Transverse colon (tissue), 4 donors: ENCODE data around the gene ILKAP. TPM values are rescaled to one million over a fixed set of nuclear protein-coding genes. Genes with fewer than 3 reads are reported as not detected.

Source experiments
- DNase-seq: peaks from one replicate; pipeline ENCODE4 v3.0.0-alpha.2; 2019
- H3K27ac ChIP-seq, 4 donors: fragments of 200-600 bp; sonication (generic); 2 replicates each; pipeline ENCODE4 v1.5.1; 2016 to 2018; ENCODE audit warnings: inconsistent platforms in 4 of 4
- H3K27me3 ChIP-seq: fragments of 200-600 bp; sonication (generic); 2 replicates; pipeline ENCODE4 v1.5.1; 2017; ENCODE audit warnings: inconsistent platforms
- H3K36me3 ChIP-seq, 4 donors: fragments of 200-600 bp; sonication (generic); 2 replicates each; pipeline ENCODE4 v1.5.1; 2017 to 2019; ENCODE audit warnings: inconsistent platforms in 4 of 4
- H3K4me1 ChIP-seq, 4 donors: fragments of 200-600 bp; sonication (generic); 2 replicates each; pipeline ENCODE4 v1.5.1; 2017 to 2020; ENCODE audit warnings: inconsistent platforms in 4 of 4
- H3K4me3 ChIP-seq, 4 donors: fragments of 200-600 bp; sonication (generic); 1 replicate in 1 of 4; 2 replicates in 3 of 4; pipeline versions ENCODE4 v1.5.1 to v1.6.1; 2017 to 2019; ENCODE audit warnings: inconsistent platforms in 4 of 4
- H3K9me3 ChIP-seq, 2 donors: fragments of 200-600 bp; sonication (generic); 2 replicates each; pipeline ENCODE4 v1.5.1; 2017 to 2019; ENCODE audit warnings: inconsistent platforms in 2 of 2
- CTCF ChIP-seq, 5 experiments: fragments of 200-600 bp in 3 of 5; fragments of 450-650 bp in 2 of 5; sonication (generic) in 3 of 5; IDR thresholded peaks; 1 replicate in 2 of 5; 2 replicates in 3 of 5; pipeline ENCODE4 v1.5.1; 2016 to 2017; ENCODE audit warnings: antibody characterized with exemption in 5 of 5, inconsistent platforms in 3 of 5, mild to moderate bottlenecking in 2 of 5, moderate library complexity in 1 of 5
- EP300 ChIP-seq: sonication (generic); formaldehyde crosslinking; IDR thresholded peaks from one replicate; pipeline ENCODE4 v1.6.1; 2017; ENCODE audit warnings: antibody characterized with exemption, low read depth
- POLR2A ChIP-seq: fragments of 450-650 bp; IDR thresholded peaks from one replicate; pipeline ENCODE4 v1.6.1; 2016; ENCODE audit warnings: antibody characterized with exemption, mild to moderate bottlenecking, moderate library complexity
- POLR2AphosphoS5 ChIP-seq, 3 donors: sonication (generic); formaldehyde crosslinking; IDR thresholded peaks; one replicate each; pipeline ENCODE4 v1.6.1; 2016; ENCODE audit warnings: antibody characterized with exemption in 3 of 3
- WGBS, 2 donors: methylation state at CpG; one replicate each; pipeline ENCODE4 v1.1.5; 2018; ENCODE audit warnings: low coverage in 1 of 2; 5-methylcytosine and 5-hydroxymethylcytosine counted together
- in situ Hi-C, 4 donors: fragments of 200-750 bp; cut with MboI; loops; one replicate each; pipeline versions ENCODE4 v1.15.0 to v1.15.1; 2017; ENCODE audit warnings: low sequenced_read_pairs in 3 of 4, low pct_ligation_motif_present in 1 of 4, low pct_unique_long_range_greater_than_20kb in 1 of 4
- intact Hi-C: fragments of 100-400 bp; cut with DNase I; formaldehyde crosslinking; loops from one replicate; pipeline ENCODE4 v1.15.1; 2023; ENCODE audit warnings: low total_unique reads
- total RNA-seq, 4 donors: library from RNA; depleted of rRNA; stranded (reverse); fragments of >200 nt; gene quantifications; one replicate each; pipeline ENCODE4 v1.1.0, GENCODE V29; 2016

ILKAP gene
- total RNA-seq, 4 donors from 2014 or later = 16.3 to 40.0 (median 32.1) TPM

GRCh38 chr2:238220892-238221521, 17.5 kb upstream of the ILKAP start:
- TF ChIP-seq POLR2A = no peak
- TF ChIP-seq CTCF (IDR thresholded peaks at IDR 0.05) = no peak
- TF ChIP-seq POLR2AphosphoS5 (IDR thresholded peaks at IDR 0.05) = no peak
- TF ChIP-seq EP300 = no peak
- Histone ChIP-seq H3K4me1 (peaks cover 0 to 5% (median 0%) of the 10 kb centered on the region in 4 donors), H3K9me3 (no peaks in the 10 kb centered on the region), H3K4me3 (no peak overlapping the region), H3K36me3 (no peaks in the 10 kb centered on the region), H3K27me3 (no peaks in the 10 kb centered on the region), H3K27ac (peak overlapping the region in 2 of 4 donors; percentile 62 to 75)
- DNase-seq = no peak
- intact Hi-C loops = no loop called here
- in situ Hi-C loops = no loop called here
- 83% methylated on average over 20 of the region's 23 CpGs; no CpG with 5 or more reads in 1 of the 2 donors for WGBS, 2 donors

GRCh38 chr2:238220274-238220891, 16.9 kb upstream of the ILKAP start:
- H3K4me1 ChIP-seq = no peaks in the 10 kb centered on the region
- H3K27me3 ChIP-seq = no peaks in the 10 kb centered on the region
- no peaks in the 10 kb centered on the region for H3K9me3 ChIP-seq
- no peak for TF ChIP-seq POLR2A
- no peak for TF ChIP-seq EP300
- no peak for TF ChIP-seq POLR2AphosphoS5 (IDR thresholded peaks at IDR 0.05)
- no peak for TF ChIP-seq CTCF (IDR thresholded peaks at IDR 0.05)
- 61 to 83% methylated on average over 5 to 10 of the region's 10 CpGs for WGBS, 2 donors
- H3K4me3 ChIP-seq = no peak overlapping the region
- in situ Hi-C loops = no loop called here
- intact Hi-C loops = no loop called here
- peak overlapping the region in 2 of 4 donors; percentile 62 to 75 for H3K27ac ChIP-seq
- no peaks in the 10 kb centered on the region for H3K36me3 ChIP-seq
- DNase-seq = no peak

GRCh38 chr2:238216651-238217184, 13.2 kb upstream of the ILKAP start:
- in situ Hi-C loops = no loop called here
- TF ChIP-seq EP300 (no peak), POLR2AphosphoS5 (IDR thresholded peaks at IDR 0.05) (no peak), CTCF (IDR thresholded peaks at IDR 0.05) (no peak), POLR2A (no peak)
- H3K4me3 ChIP-seq = no peak overlapping the region
- no peaks in the 10 kb centered on the region for H3K36me3 ChIP-seq
- H3K27ac ChIP-seq = no peak overlapping the region
- H3K4me1 ChIP-seq = no peaks in the 10 kb centered on the region
- intact Hi-C loops = no loop called here
- WGBS, 2 donors = 100% methylated on average over 2 of the region's 2 CpGs; no CpG with 5 or more reads in 1 of the 2 donors
- no peaks in the 10 kb centered on the region for H3K27me3 ChIP-seq
- DNase-seq = no peak
- H3K9me3 ChIP-seq = no peaks in the 10 kb centered on the region

- Histone ChIP-seq H3K27ac (no peak overlapping the region), H3K9me3 (no peaks in the 10 kb centered on the region), H3K36me3 (no peaks in the 10 kb centered on the region), H3K27me3 (peaks cover 3% of the 10 kb centered on the region), H3K4me3 (no peak overlapping the region), H3K4me1 (peaks cover 2 to 13% (median 11%) of the 10 kb centered on the region in 4 donors)
- no peak for DNase-seq
- no peak for TF ChIP-seq POLR2A
- TF ChIP-seq POLR2AphosphoS5 (IDR thresholded peaks at IDR 0.05) = no peak
- TF ChIP-seq CTCF (IDR thresholded peaks at IDR 0.05) = no peak
- TF ChIP-seq EP300 = no peak
- 61 to 74% methylated on average over 3 to 7 of the region's 7 CpGs for WGBS, 2 donors
- intact Hi-C loops = no loop called here
- in situ Hi-C loops = no loop called here
Observed at GRCh38 chr2:238207006-238207405, 3.5 kb upstream of the ILKAP start.
